Dermis microvascular lymphatic vessel endothelial cell (primary cell): ENCODE measurements around the gene CHST10. TPM values are rescaled to one million over a fixed set of nuclear protein-coding genes. Genes with fewer than 3 reads are reported as not detected.
"Not testable (repeated sequence)": the region's sequence is repeated elsewhere in the genome, so short reads cannot be mapped to it uniquely, and the experiment has no call there.

Source experiments
- DNase-seq, 2 donors: peaks; one replicate each; pipeline versions ENCODE4 v3.0.0 to v3.0.0-alpha.2; 2010; ENCODE audit warnings: low read depth in 2 of 2
- total RNA-seq: library from RNA; depleted of rRNA; stranded (reverse); fragments of >200 nt; gene quantifications from 2 replicates; pipeline ENCODE4 v1.2.1, GENCODE V29; 2014

Gene CHST10
- total RNA-seq, 1 donor from 2014 or later: 6.0 TPM

GRCh38 chr2:100394111-100394641 is 23.3 kb downstream of the CHST10 start:
- no peak for DNase-seq

GRCh38 chr2:100393362-100393761 is 24.1 kb downstream of the CHST10 start:
- no peak for DNase-seq

GRCh38 chr2:100392715-100393114 is 24.8 kb downstream of the CHST10 start:
- no peak for DNase-seq

GRCh38 chr2:100391735-100392515 is 25.5 kb downstream of the CHST10 start:
- no peak for DNase-seq

GRCh38 chr2:100390001-100390940 is 27.2 kb downstream of the CHST10 start:
- DNase-seq: no peak

GRCh38 chr2:100388703-100389102 is 28.8 kb downstream of the CHST10 start:
- DNase-seq: no peak

GRCh38 chr2:100383954-100384353 is 33.5 kb downstream of the CHST10 start:
- DNase-seq: no peak

- DNase-seq: no peak
Observed at GRCh38 chr2:100383306-100383705, 34.2 kb downstream of the CHST10 start.

GRCh38 chr2:100381240-100381639 is 36.2 kb downstream of the CHST10 start:
- DNase-seq: peak; percentile 36 to 73

- DNase-seq: no peak
Observed at GRCh38 chr2:100380681-100381080, 36.8 kb downstream of the CHST10 start.

- no peak for DNase-seq
Observed at GRCh38 chr2:100376836-100377235, 40.6 kb downstream of the CHST10 start.

- DNase-seq: no peak
Observed at GRCh38 chr2:100367163-100367562, 50.3 kb downstream of the CHST10 start.

- DNase-seq: peak; percentile 4 to 44
Observed at GRCh38 chr2:100365434-100365833, 52.0 kb downstream of the CHST10 start.

GRCh38 chr2:100362269-100362668 is 55.2 kb downstream of the CHST10 start:
- not testable (repeated sequence) for DNase-seq

GRCh38 chr2:100359576-100359975 is 57.9 kb downstream of the CHST10 start:
- DNase-seq: no peak

GRCh38 chr2:100358554-100358953 is 58.9 kb downstream of the CHST10 start:
- no peak for DNase-seq

- DNase-seq: no peak
Observed at GRCh38 chr2:100352521-100352920, 64.9 kb downstream of the CHST10 start.

- no peak for DNase-seq
Observed at GRCh38 chr2:100350661-100351185, 66.7 kb downstream of the CHST10 start.

GRCh38 chr2:100345144-100345543 is 72.3 kb downstream of the CHST10 start:
- not testable (repeated sequence) for DNase-seq

- no peak for DNase-seq
Observed at GRCh38 chr2:100344433-100344832, 73.0 kb downstream of the CHST10 start.

GRCh38 chr2:100342466-100342865 is 75.0 kb downstream of the CHST10 start:
- not testable (repeated sequence) for DNase-seq
